Loucy (cell line): ENCODE measurements around the gene AGTRAP.

Source experiments
- H2AFZ ChIP-seq: fragments of 200-600 bp; sonication (generic); 2 replicates; pipeline ENCODE4 v1.6.0; 2016; ENCODE audit warnings: antibody characterized with exemption, mild to moderate bottlenecking, low read length, moderate library complexity
- H3F3A ChIP-seq: fragments of 200-600 bp; 2 replicates; pipeline ENCODE4 v1.6.0; 2016; ENCODE audit warnings: antibody characterized with exemption, low read depth, mild to moderate bottlenecking
- H3K27me3 ChIP-seq: fragments of 200-600 bp; sonication (generic); 2 replicates; pipeline ENCODE4 v1.6.1; 2014; ENCODE audit warnings: low read length, mild to moderate bottlenecking; ENCODE audit not compliant: insufficient read depth, poor library complexity, severe bottlenecking
- H3K36me3 ChIP-seq: fragments of 200-600 bp; sonication (generic); 2 replicates; pipeline ENCODE4 v1.6.1; 2016; ENCODE audit warnings: low read length; ENCODE audit not compliant: insufficient read depth
- H3K4me1 ChIP-seq: fragments of 200-600 bp; sonication (generic); 2 replicates; pipeline ENCODE4 v1.5.1; 2014; ENCODE audit warnings: low read length, mild to moderate bottlenecking; ENCODE audit not compliant: insufficient read depth, poor library complexity, severe bottlenecking
- H3K4me2 ChIP-seq: fragments of 200-600 bp; sonication (generic); 2 replicates; pipeline ENCODE4 v1.6.0; 2014; ENCODE audit warnings: antibody characterized with exemption, low read length, low read depth, mild to moderate bottlenecking; ENCODE audit not compliant: poor library complexity, severe bottlenecking
- H3K4me3 ChIP-seq: fragments of 200-600 bp; sonication (generic); 2 replicates; pipeline ENCODE4 v1.5.1; 2014; ENCODE audit warnings: low read length, mild to moderate bottlenecking, mixed read lengths; ENCODE audit not compliant: poor library complexity, severe bottlenecking
- H3K79me2 ChIP-seq: fragments of 200-600 bp; sonication (generic); 2 replicates; pipeline ENCODE4 v1.6.1; 2014; ENCODE audit warnings: low read length; ENCODE audit not compliant: insufficient read depth
- H3K9ac ChIP-seq: fragments of 200-600 bp; sonication (generic); 2 replicates; pipeline ENCODE4 v1.6.0; 2014; ENCODE audit warnings: mild to moderate bottlenecking, low read depth, low read length, moderate library complexity; ENCODE audit not compliant: poor library complexity, severe bottlenecking
- H3K9me2 ChIP-seq: fragments of 200-600 bp; sonication (generic); replicated peaks from 2 replicates; pipeline ENCODE4 v1.6.1; 2016; ENCODE audit warnings: low read depth, low read length, mixed read lengths
- H3K9me3 ChIP-seq: fragments of 200-600 bp; sonication (generic); 2 replicates; pipeline ENCODE4 v1.6.1; 2014; ENCODE audit warnings: mild to moderate bottlenecking, antibody characterized with exemption, low read length, low read depth; ENCODE audit not compliant: insufficient read depth
- H4K20me1 ChIP-seq: fragments of 200-600 bp; sonication (generic); 2 replicates; pipeline ENCODE4 v1.6.0; 2014; ENCODE audit warnings: antibody characterized with exemption, low read length, mild to moderate bottlenecking; ENCODE audit not compliant: insufficient read depth, poor library complexity, severe bottlenecking
- CTCF ChIP-seq: fragments of 200-600 bp; sonication (generic); conservative IDR thresholded peaks from 2 replicates; pipeline ENCODE4 v1.5.1; 2014; ENCODE audit warnings: mild to moderate bottlenecking, antibody characterized with exemption, low read length
- EZH2phosphoT487 ChIP-seq: fragments of 200-600 bp; IDR thresholded peaks from 2 replicates; pipeline ENCODE4 v1.6.1; 2018; ENCODE audit warnings: antibody characterized with exemption, mild to moderate bottlenecking, moderate library complexity, borderline replicate concordance

The AGTRAP gene

GRCh38 chr1:11738783-11739182, 2.8 kb downstream of the AGTRAP start:
- Histone ChIP-seq H3K9ac (peak overlapping the region; percentile 81), H3F3A (peaks cover 8% of the 10 kb centered on the region; the same call in 1 of the 2 replicates), H3K27me3 (no peaks in the 10 kb centered on the region), H3K4me3 (no peak overlapping the region), H3K4me1 (peaks cover 78% of the 10 kb centered on the region), H3K9me3 (no peaks in the 10 kb centered on the region), H2AFZ (no peak overlapping the region), H4K20me1 (no peaks in the 10 kb centered on the region), H3K9me2 (no peaks in the 10 kb centered on the region), H3K79me2 (no peaks in the 10 kb centered on the region), H3K4me2 (peak overlapping the region; percentile 89), H3K36me3 (no peaks in the 10 kb centered on the region)
- TF ChIP-seq EZH2phosphoT487 = no peak
- no peak; the same call in 1 of the 2 replicates for TF ChIP-seq CTCF

GRCh38 chr1:11740258-11741192, 4.6 kb downstream of the AGTRAP start:
- Histone ChIP-seq H3K36me3 (no peaks in the 10 kb centered on the region), H3K4me3 (peak overlapping the region; percentile 66), H3K79me2 (no peaks in the 10 kb centered on the region), H3K27me3 (no peaks in the 10 kb centered on the region), H3K9me3 (no peaks in the 10 kb centered on the region), H2AFZ (no peak overlapping the region), H4K20me1 (no peaks in the 10 kb centered on the region), H3K4me2 (peak overlapping the region; percentile 82), H3F3A (peaks cover 8% of the 10 kb centered on the region; the same call in 1 of the 2 replicates), H3K4me1 (peaks cover 74% of the 10 kb centered on the region), H3K9ac (peak overlapping the region; percentile 63), H3K9me2 (no peaks in the 10 kb centered on the region)
- TF ChIP-seq CTCF (no peak), EZH2phosphoT487 (no peak; the same call in 1 of the 2 replicates)

- no peaks in the 10 kb centered on the region for H3K79me2 ChIP-seq
- H3F3A ChIP-seq = peaks cover 6% of the 10 kb centered on the region; the same call in 1 of the 2 replicates
- H3K9me2 ChIP-seq = no peaks in the 10 kb centered on the region
- H3K4me1 ChIP-seq = peaks cover 74% of the 10 kb centered on the region
- H2AFZ ChIP-seq = no peak overlapping the region
- no peak for TF ChIP-seq EZH2phosphoT487
- no peak for TF ChIP-seq CTCF
- peak overlapping the region; percentile 82 for H3K4me2 ChIP-seq
- no peaks in the 10 kb centered on the region for H4K20me1 ChIP-seq
- peak overlapping the region; percentile 63 for H3K9ac ChIP-seq
- H3K9me3 ChIP-seq = no peaks in the 10 kb centered on the region
- H3K36me3 ChIP-seq = no peaks in the 10 kb centered on the region
- H3K27me3 ChIP-seq = no peaks in the 10 kb centered on the region
- peak overlapping the region; percentile 66 for H3K4me3 ChIP-seq
Measured at GRCh38 chr1:11741482-11741881, 5.5 kb downstream of the AGTRAP start.
